Body of pancreas (tissue), 4 donors: ENCODE measurements around the gene HDHD5.

Experiments
- CTCF ChIP-seq, 7 experiments: fragments of 450-650 bp in 4 of 7; fragments of 200-600 bp in 3 of 7; sonication (generic) in 3 of 7; IDR thresholded peaks; one replicate each; pipeline ENCODE4 v1.5.1; 2016 to 2019; ENCODE audit warnings: antibody characterized with exemption in 7 of 7
- POLR2A ChIP-seq, 3 donors: fragments of 450-650 bp; IDR thresholded peaks; one replicate each; pipeline ENCODE4 v1.6.1; 2016; ENCODE audit warnings: antibody characterized with exemption in 3 of 3, mild to moderate bottlenecking in 2 of 3

DNA sequence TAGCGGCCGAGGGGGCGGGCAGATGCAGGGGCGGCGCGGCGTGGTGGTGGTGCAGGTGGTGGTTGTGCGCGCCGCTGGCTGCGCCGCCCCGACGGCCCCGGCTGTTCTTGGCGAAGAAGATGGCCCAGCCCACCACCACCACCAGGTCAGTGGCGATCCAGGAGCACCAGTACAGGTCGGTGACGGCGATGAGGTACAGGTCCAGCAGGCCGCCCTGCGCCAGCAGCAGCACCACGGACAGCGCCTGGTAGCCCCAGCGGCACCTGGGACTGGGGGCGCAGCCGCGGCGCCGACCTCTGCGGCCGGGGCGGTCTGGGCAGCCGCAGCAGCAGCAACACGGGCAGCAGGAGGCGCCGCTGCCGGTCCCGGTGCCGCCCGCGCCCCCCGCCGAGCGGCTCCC lies 38.8 kb downstream of the HDHD5 start:
- TF ChIP-seq POLR2A (IDR thresholded peaks at IDR 0.05): no peak
- peak in 1 of 7 experiments; percentile 18 for TF ChIP-seq CTCF (IDR thresholded peaks at IDR 0.05)
